CD4-positive, alpha-beta T cell treated with Interleukin-15 for 4 hours (primary cell): Measurements from ENCODE around the gene CEP170B.
"Not testable (repeated sequence)": the region's sequence is repeated elsewhere in the genome, so short reads cannot be mapped to it uniquely, and the experiment has no call there.

Experiments
- DNase-seq: peaks from one replicate; pipeline ENCODE4 v3.0.0-alpha.2; 2020; ENCODE audit warnings: low spot score

The CEP170B gene

GRCh38 chr14:104919152-104919992 lies 54.3 kb downstream of the CEP170B start:
- DNase-seq = not testable (repeated sequence)

GRCh38 chr14:104919993-104920315 lies 54.9 kb downstream of the CEP170B start:
- no peak for DNase-seq

DNA sequence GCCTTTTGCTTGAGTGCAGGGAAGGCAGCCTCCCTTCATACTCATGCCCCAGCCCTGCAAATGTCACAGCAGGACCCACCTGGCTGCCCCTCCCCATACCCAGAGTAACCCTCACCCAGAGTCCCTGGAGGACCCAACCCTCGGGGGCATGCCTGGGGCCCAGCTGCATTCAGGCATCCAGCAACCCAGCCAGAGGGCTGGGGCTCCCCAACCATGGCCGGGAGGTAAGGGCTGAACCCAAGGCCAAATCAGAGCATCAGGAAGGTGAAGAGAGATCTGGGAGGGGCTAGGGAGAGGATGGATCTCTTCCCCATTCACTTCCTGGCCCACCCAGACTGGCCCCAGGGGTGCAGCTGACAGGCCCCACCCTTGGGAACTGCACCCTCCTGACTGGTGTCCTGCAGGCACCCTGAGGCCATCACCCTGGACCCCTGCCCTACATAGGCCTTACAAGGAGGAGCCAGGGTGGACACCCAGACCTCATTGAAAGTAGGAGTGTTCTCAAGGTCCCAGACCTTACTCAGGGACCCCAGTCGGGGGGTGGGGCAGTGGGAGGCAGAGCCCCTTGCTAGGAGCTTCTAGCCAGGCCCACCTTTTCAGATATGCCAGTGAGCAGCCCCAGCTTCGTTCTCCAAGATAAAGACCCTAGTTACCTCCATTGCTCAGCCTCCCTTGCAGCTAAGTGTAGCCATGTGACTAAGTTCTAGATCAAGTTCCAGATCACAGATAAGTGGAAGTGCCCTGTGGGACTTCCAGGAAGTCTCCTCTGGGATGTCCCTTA lies 58.8 kb downstream of the CEP170B start:
- DNase-seq = no peak

GRCh38 chr14:104924421-104925213 lies 59.5 kb downstream of the CEP170B start, which contains the start of gene PLD4:
PLD4 (plus strand) TSS chr14:104924879; CDS start chr14:104927141, 2,262 bp downstream.
- no peak for DNase-seq

DNA sequence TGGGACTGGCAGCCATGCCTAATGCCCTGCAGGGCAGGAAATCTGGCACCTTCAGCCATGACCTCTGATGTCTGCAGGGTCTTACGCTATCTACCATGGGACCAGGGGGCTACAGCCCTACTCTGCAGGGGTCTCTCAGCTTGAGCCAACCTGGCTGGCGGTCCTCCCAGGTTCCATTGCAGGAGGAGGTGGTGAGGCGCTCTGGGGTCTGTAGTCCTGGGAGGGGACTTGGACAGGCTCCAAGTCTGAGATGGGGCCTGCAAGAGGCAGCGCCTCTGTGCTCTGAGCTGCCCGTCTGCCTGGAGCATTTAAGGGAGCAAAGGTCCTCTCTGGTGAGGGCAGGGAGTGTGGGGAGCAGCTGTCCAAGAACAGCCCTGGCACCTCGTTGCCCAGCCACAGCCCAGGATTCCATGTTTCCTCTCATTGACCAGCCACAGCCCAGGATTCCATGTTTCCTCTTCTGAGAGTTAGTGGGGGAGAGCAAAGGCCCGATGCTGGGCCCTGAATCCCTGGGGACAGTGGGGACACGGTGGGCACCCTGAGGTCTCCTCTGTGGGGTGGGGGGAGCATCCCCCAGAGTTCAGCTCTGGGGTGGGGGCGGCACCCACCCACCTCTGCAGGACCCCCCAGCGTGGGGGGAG lies 60.3 kb downstream of the CEP170B start:
- DNase-seq = no peak

DNA sequence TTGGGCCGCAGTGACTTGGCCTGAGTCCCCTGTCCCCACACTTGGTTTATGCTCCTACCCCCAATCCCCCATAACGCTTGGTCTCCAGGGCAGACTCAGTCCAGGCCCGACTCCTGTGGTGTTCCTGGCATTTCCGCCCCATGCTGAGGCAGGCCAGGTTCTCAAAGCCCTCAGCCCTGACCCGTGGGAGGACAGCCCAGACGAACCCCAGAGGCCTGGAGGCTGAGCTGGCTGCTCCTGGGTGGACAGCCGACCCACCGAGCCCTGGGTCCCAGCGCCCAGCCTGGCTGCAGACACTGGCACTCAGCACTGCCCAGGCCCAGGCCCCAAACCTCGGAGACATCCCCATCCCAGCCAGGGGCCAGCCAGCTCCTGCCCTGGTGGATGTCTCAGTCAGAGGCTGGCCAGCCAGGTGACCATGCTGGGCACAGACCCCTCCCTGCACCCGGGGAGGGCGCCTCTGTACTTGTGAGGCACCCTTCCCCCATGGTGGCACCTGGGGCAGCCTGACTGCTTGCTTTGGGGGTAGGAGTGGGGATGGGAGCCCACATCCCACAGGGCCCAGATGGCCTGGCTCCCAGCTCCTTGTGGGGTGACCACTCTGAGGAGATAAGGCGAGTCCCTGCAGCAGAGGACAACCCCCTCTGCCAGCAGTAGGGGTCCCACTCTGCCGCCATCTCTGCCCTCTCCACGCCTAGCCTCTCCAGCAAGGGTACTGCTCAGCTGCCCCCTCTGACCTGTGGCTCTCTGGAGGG lies 61.0 kb downstream of the CEP170B start:
- no peak for DNase-seq

GRCh38 chr14:104926619-104927431 lies 61.8 kb downstream of the CEP170B start:
- DNase-seq = no peak

GRCh38 chr14:104927432-104927816 lies 62.4 kb downstream of the CEP170B start:
- DNase-seq = no peak

DNA sequence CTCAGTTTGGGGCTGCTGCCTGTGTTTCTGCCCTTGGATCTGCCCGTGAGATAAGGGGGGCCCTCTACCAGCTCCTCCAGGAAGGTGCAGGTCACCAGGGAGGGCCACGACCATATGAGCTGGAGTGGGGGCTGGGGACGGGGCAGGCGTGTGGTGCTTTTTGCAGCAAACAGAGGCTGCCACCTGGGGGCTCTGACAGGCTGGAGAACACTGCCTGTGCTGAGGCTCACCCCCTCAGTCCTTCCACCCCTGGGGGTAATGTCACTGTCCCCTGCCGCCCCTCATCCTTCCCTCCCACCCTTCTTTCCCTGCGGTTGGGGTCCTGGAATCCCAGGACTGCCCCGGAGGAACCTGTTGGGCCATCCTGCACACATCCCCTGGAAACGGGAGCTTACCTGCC lies 62.8 kb downstream of the CEP170B start:
- no peak for DNase-seq

DNA sequence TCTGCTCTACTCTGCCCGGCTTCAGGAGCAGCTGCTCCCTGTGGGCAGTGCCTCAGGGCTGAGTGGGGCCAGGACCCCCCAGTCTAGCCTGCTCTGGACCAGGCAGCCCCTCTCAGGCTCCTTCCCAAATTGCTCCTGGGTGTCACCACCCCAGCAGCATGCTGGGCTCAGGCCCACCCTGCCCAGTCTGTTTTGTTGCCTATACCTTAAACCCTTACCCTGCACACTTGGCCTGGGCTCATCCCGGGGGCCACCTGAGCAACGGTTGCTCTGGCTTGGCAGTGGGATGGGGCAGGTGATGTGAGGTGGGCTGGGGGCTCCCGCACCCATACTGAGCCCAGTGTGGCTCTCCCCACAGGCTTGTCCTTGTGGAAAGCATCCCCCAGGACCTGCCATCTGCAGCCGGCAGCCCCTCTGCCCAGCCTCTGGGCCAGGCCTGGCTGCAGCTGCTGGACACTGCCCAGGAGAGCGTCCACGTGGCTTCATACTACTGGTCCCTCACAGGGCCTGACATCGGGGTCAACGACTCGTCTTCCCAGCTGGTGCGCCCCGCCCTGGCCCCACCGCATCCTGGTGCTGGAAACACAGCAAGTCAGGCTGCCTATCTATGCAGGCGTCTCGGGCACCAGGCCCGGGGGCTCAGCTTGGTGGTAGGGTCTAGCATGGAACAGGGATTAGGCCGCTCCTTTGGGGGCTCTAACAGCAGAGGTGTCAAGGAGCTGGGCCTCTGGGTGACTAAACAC lies 63.5 kb downstream of the CEP170B start:
- DNase-seq = no peak

DNA sequence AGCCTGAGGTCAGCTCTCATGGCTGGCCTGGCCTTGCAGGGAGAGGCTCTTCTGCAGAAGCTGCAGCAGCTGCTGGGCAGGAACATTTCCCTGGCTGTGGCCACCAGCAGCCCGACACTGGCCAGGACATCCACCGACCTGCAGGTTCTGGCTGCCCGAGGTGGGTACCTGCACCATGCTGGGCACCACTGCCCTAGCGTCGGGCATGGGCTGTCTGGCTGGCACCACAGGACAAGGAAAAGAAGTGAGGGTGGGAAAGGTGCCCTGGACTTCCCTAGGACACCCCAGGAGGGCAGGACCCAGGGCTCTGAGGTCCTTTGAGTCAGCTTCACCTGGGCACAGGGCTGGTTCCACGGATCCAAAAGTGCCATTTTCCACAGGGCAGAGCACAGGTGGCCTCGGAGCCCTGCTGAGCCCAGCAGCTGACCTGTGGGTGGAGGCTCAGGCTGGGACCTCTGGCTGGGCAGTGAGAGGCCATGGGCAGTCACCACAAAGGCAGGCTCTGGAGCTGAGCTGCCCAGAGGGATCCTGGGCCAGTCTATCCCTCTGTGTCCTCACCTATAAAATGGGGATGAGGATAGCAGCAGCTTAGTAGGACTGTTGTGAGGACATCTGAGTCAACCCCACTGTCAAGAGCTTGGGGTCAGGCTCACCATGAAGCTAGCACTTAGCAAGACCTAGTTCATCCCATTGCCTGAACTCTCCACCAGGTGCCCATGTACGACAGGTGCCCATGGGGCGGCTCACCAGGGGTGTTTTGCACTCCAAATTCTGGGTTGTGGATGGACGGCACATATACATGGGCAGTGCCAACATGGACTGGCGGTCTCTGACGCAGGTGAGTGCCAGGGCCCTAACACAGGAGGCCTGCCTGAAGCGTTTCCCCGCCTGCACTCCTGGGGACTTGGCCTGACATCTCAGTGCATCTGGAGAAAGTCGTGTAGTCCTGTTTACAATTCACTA lies 64.5 kb downstream of the CEP170B start:
- no peak for DNase-seq

DNA sequence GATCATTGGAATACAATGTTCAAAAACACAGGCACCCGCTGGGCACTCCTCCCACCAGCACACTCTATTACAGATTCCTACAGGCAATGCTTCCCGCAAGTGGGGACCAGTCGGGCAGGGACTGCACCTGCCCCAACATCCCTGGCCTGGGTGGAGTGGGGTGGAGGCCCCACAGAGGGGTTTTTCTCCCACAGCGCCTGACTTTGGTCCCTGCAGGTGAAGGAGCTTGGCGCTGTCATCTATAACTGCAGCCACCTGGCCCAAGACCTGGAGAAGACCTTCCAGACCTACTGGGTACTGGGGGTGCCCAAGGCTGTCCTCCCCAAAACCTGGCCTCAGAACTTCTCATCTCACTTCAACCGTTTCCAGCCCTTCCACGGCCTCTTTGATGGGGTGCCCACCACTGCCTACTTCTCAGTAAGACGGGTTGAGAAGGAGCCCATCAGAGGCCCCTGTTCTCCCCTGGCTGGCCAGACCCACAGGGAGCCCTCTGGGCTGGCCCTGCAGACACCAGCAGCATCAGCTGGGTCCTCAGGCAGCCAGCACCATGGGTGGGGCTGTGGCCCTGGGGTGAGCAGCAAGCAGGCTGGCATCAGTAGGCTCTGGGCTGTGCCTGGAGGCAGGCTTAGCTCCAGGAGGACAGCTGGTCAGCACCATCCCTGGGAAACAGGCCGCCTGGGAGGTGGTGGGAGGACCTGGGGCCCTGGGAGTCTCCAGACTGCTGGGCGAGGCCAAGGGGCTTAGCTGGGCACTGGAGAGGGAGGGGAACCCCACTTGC lies 65.6 kb downstream of the CEP170B start:
- no peak for DNase-seq

GRCh38 chr14:104931304-104931770 lies 66.3 kb downstream of the CEP170B start:
- no peak for DNase-seq

DNA sequence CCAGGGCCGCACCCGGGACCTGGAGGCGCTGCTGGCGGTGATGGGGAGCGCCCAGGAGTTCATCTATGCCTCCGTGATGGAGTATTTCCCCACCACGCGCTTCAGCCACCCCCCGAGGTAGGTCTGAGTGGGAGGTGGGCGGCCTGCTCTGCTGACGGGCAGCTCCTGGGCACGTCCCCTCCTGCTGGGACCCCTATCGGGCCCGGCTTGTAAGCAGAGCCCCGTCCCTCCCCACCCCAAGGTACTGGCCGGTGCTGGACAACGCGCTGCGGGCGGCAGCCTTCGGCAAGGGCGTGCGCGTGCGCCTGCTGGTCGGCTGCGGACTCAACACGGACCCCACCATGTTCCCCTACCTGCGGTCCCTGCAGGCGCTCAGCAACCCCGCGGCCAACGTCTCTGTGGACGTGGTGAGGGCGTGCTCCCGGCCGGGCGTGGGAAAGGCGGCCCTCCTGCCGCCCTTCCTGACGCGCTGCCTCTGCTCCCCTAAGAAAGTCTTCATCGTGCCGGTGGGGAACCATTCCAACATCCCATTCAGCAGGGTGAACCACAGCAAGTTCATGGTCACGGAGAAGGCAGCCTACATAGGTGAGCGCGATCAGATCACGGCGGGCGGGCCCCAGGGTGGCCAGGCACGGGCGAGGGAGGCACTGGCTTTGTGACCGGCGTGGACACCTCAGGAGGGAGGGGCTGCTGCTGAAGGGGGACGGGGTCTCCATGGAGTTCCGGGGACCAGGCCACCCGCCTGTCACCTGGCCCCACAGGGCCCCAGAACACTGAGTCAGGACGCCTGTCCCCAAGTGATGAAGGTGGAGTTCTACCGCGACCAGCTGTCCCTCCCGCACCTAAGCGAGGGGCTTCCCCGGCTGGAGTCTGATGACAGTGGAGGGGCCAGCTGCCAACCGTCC lies 67.0 kb downstream of the CEP170B start:
- no peak for DNase-seq

DNA sequence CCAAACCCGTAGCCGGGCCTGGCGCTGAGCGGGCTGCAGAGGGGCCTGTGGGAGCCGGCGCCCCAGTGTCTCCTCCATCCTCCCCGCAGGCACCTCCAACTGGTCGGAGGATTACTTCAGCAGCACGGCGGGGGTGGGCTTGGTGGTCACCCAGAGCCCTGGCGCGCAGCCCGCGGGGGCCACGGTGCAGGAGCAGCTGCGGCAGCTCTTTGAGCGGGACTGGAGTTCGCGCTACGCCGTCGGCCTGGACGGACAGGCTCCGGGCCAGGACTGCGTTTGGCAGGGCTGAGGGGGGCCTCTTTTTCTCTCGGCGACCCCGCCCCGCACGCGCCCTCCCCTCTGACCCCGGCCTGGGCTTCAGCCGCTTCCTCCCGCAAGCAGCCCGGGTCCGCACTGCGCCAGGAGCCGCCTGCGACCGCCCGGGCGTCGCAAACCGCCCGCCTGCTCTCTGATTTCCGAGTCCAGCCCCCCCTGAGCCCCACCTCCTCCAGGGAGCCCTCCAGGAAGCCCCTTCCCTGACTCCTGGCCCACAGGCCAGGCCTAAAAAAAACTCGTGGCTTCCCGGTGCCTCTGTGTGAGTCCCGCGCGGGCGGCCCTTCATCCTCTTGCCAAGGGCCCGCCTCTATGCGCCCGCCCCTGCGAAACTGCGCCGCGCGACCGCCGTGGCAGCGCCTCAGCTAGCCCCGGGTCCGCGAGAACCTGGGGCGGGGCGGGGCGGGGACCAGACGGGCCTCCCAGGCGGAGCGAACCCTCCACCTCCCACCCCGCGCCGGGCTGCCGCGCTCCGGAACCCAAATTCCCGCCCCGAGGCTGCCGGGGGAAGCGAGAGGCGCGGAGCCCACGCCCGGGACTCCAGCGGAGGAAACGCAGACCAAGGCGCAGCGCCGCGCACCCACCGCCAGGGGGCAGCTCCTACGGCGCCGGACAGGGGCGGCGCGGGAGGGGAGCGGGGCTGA lies 67.9 kb downstream of the CEP170B start:
- DNase-seq = peak; percentile 83
